Fibroblast of villous mesenchyme (primary cell): Measurements from ENCODE around the gene ITPA. TPM values are rescaled to one million over a fixed set of nuclear protein-coding genes. Genes with fewer than 3 reads are reported as not detected.
"Not testable (repeated sequence)": the region's sequence is repeated elsewhere in the genome, so short reads cannot be mapped to it uniquely, and the experiment has no call there.

Source experiments
- DNase-seq: peaks from one replicate; pipeline ENCODE4 v3.0.0-alpha.2; 2010; ENCODE audit warnings: low read depth
- H3K4me3 ChIP-seq: 2 replicates; pipeline ENCODE4 v1.5.1; 2011; ENCODE audit warnings: low read depth, mild to moderate bottlenecking, low read length
- CTCF ChIP-seq: IDR thresholded peaks from 2 replicates; pipeline ENCODE4 v1.5.1; 2012; ENCODE audit warnings: low read depth, mild to moderate bottlenecking, low read length; ENCODE audit not compliant: insufficient read depth
- total RNA-seq: library from RNA; depleted of rRNA; stranded (reverse); fragments of >200 nt; gene quantifications from 2 replicates; pipeline ENCODE4 v1.2.3, GENCODE V29; 2012

The ITPA gene
- total RNA-seq, 1 donor, result 29.8 TPM

- peak overlapping the region; percentile 92 for H3K4me3 ChIP-seq
- TF ChIP-seq CTCF, result no peak
- peak; percentile 42 for DNase-seq
Measured at GRCh38 chr20:3174442-3175261, 34.6 kb upstream of the ITPA start.

- no peak for TF ChIP-seq CTCF
- DNase-seq, result no peak
- peak overlapping the region; percentile 92 for H3K4me3 ChIP-seq
Measured at GRCh38 chr20:3175270-3175669, 34.0 kb upstream of the ITPA start.

GRCh38 chr20:3177746-3178485 lies 31.4 kb upstream of the ITPA start:
- TF ChIP-seq CTCF, result no peak
- H3K4me3 ChIP-seq, result no peak overlapping the region
- no peak for DNase-seq

GRCh38 chr20:3180319-3180718 lies 29.0 kb upstream of the ITPA start:
- no peak overlapping the region for H3K4me3 ChIP-seq
- no peak for DNase-seq
- no peak for TF ChIP-seq CTCF

- no peak overlapping the region for H3K4me3 ChIP-seq
- no peak for TF ChIP-seq CTCF
- no peak for DNase-seq
Measured at GRCh38 chr20:3181270-3181669, 28.0 kb upstream of the ITPA start.

GRCh38 chr20:3182429-3182828 lies 26.9 kb upstream of the ITPA start:
- not testable (repeated sequence) for DNase-seq, H3K4me3 ChIP-seq

- DNase-seq, result no peak
- no peak for TF ChIP-seq CTCF
Measured at GRCh38 chr20:3183896-3184612, 25.2 kb upstream of the ITPA start.

GRCh38 chr20:3187861-3188260 lies 21.4 kb upstream of the ITPA start:
- H3K4me3 ChIP-seq, DNase-seq: not testable (repeated sequence)

More at GRCh38 chr20:3183896-3184612, 25.2 kb upstream of the ITPA start:
- H3K4me3 ChIP-seq, result no peak overlapping the region
